HepG2 (cell line): ENCODE results near the gene PPP1R27. TPM values are rescaled to one million over a fixed set of nuclear protein-coding genes. Genes with fewer than 3 reads are reported as not detected.
A peak's percentile ranks its signal among the peaks of the same experiment; 100 is the strongest.

Experiments used
- CBX5 ChIP-seq: sonication (generic); formaldehyde crosslinking; IDR thresholded peaks from 2 replicates; pipeline ENCODE4 v1.4.0; 2020; ENCODE audit warnings: missing genetic modification reagents, borderline replicate concordance
- CEBPG ChIP-seq: IDR thresholded peaks from 2 replicates; pipeline ENCODE4 v1.6.1; 2016
- IRX3 ChIP-seq: sonication (generic); formaldehyde crosslinking; IDR thresholded peaks from 2 replicates; pipeline ENCODE4 v1.8.1; 2023; ENCODE audit warnings: mild to moderate bottlenecking, low read depth, missing genetic modification reagents, borderline replicate concordance
- NPAS2 ChIP-seq: sonication (generic); formaldehyde crosslinking; IDR thresholded peaks from 2 replicates; pipeline ENCODE4 v1.8.0; 2022; ENCODE audit warnings: mild to moderate bottlenecking, missing genetic modification reagents, borderline replicate concordance
- RELA ChIP-seq: sonication (generic); formaldehyde crosslinking; IDR thresholded peaks from 2 replicates; pipeline ENCODE4 v1.4.0; 2020; ENCODE audit warnings: missing genetic modification reagents
- SP140L ChIP-seq: sonication (generic); formaldehyde crosslinking; IDR thresholded peaks from 2 replicates; pipeline ENCODE4 v1.4.0; 2020; ENCODE audit warnings: missing genetic modification reagents, borderline replicate concordance
- TFDP2 ChIP-seq: sonication (generic); formaldehyde crosslinking; IDR thresholded peaks from 2 replicates; pipeline ENCODE4 v1.4.0; 2020; ENCODE audit warnings: missing genetic modification reagents
- ZC3H4 ChIP-seq: sonication (generic); formaldehyde crosslinking; IDR thresholded peaks from 2 replicates; pipeline ENCODE4 v1.4.0; 2020; ENCODE audit warnings: missing genetic modification reagents, borderline replicate concordance
- ZNF121 ChIP-seq: sonication (generic); formaldehyde crosslinking; IDR thresholded peaks from 2 replicates; pipeline ENCODE4 v1.5.0; 2020; ENCODE audit warnings: mild to moderate bottlenecking, missing genetic modification reagents
- ZNF142 ChIP-seq: sonication (generic); formaldehyde crosslinking; IDR thresholded peaks from 2 replicates; pipeline ENCODE4 v1.4.0; 2020; ENCODE audit warnings: missing genetic modification reagents
- ZNF615 ChIP-seq: sonication (generic); formaldehyde crosslinking; IDR thresholded peaks from 2 replicates; pipeline ENCODE4 v1.5.0; 2020; ENCODE audit warnings: mild to moderate bottlenecking, missing genetic modification reagents, borderline replicate concordance
- ZNF678 ChIP-seq: sonication (generic); formaldehyde crosslinking; IDR thresholded peaks from 2 replicates; pipeline ENCODE4 v1.4.0; 2020; ENCODE audit warnings: mild to moderate bottlenecking, missing genetic modification reagents
- ZNF710 ChIP-seq: sonication (generic); formaldehyde crosslinking; IDR thresholded peaks from 2 replicates; pipeline ENCODE4 v1.5.0; 2020; ENCODE audit warnings: mild to moderate bottlenecking, missing genetic modification reagents, borderline replicate concordance
- ZNF773 ChIP-seq: sonication (generic); formaldehyde crosslinking; IDR thresholded peaks from 2 replicates; pipeline ENCODE4 v1.4.0; 2020; ENCODE audit warnings: missing genetic modification reagents, borderline replicate concordance
- polyA plus RNA-seq, 8 experiments: library from polyadenylated mRNA; depleted of rRNA in 3 of 8; stranded (reverse) in 7 of 8; unstranded in 1 of 8; fragments of >200 nt; fragmentation: Illumina TruSeq in 4 of 8; extraction: Trizol in 4 of 8; gene quantifications; 2 replicates each; pipeline versions ENCODE4 v1.2.1 to v1.2.3, GENCODE V29; 2011 to 2016; ENCODE audit warnings: low read depth in 4 of 8, missing spikeins in 1 of 8, mixed read lengths in 1 of 8; ENCODE audit not compliant: insufficient read depth in 1 of 8
- total RNA-seq, 5 experiments: library from RNA; depleted of rRNA; stranded (reverse); fragments of >200 nt; fragmentation: Illumina TruSeq; extraction: Trizol; gene quantifications; 2 replicates each; pipeline ENCODE4 v1.2.3, GENCODE V29; 2016; ENCODE audit warnings: low read depth in 1 of 5
- TF ChIP-seq, protein P1 (sequence below): sonication (generic); formaldehyde crosslinking; conservative IDR thresholded peaks from 2 replicates; pipeline ENCODE4 v1.4.0; 2020; ENCODE audit warnings: missing genetic modification reagents

Gene PPP1R27
- total and polyA plus RNA-seq, 2 of the 13 experiments (the other 11 are each of a cell fraction or from before 2014, with no cell fraction given), result 0.17 to 1.00 TPM

- TF ChIP-seq RELA (CRISPR knock-in tag) (0 out of 2 replicates have a peak, but pooled peaks have one; percentile 57), ZNF710 (no peak; the same call in 1 of the 2 replicates), ZNF678 (peak; percentile 98), ZNF142 (CRISPR knock-in tag) (peak; percentile 93; the same call in 1 of the 2 replicates), ZC3H4 (peak; percentile 99), ZNF121 (CRISPR knock-in tag) (peak; percentile 57; the same call in 1 of the 2 replicates), CBX5 (CRISPR knock-in tag) (peak; percentile 12; the same call in 1 of the 2 replicates), CEBPG (CRISPR knock-in tag) (peak; percentile 31), ZNF773 (CRISPR knock-in tag) (peak; percentile 93; the same call in 1 of the 2 replicates), SP140L (CRISPR knock-in tag) (no peak), NPAS2 (CRISPR knock-in tag) (no peak), IRX3 (CRISPR knock-in tag) (peak; percentile 95), TFDP2 (peak; percentile 79), ZNF615 (peak; percentile 99)
- TF ChIP-seq, protein P1, sequence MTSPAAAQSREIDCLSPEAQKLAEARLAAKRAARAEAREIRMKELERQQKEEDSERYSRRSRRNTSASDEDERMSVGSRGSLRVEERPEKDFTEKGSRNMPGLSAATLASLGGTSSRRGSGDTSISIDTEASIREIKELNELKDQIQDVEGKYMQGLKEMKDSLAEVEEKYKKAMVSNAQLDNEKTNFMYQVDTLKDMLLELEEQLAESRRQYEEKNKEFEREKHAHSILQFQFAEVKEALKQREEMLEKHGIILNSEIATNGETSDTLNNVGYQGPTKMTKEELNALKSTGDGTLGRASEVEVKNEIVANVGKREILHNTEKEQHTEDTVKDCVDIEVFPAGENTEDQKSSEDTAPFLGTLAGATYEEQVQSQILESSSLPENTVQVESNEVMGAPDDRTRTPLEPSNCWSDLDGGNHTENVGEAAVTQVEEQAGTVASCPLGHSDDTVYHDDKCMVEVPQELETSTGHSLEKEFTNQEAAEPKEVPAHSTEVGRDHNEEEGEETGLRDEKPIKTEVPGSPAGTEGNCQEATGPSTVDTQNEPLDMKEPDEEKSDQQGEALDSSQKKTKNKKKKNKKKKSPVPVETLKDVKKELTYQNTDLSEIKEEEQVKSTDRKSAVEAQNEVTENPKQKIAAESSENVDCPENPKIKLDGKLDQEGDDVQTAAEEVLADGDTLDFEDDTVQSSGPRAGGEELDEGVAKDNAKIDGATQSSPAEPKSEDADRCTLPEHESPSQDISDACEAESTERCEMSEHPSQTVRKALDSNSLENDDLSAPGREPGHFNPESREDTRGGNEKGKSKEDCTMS (CRISPR knock-in tag), result no peak
These were observed 1.5 kb downstream of the PPP1R27 start, which contains the start of gene MCRIP1 (continued) for GRCh38 chr17:81833160-81833920.
